GM12873 (cell line): ENCODE measurements around the gene IZUMO4.

ENCODE experiments used
- TF ChIP-seq, protein P1 (sequence below): IDR thresholded peaks from 2 replicates; pipeline ENCODE4 v1.5.1; 2012; ENCODE audit warnings: low read depth, mild to moderate bottlenecking, moderate library complexity, low read length, control low read depth; ENCODE audit not compliant: insufficient read depth; ENCODE audit errors: missing control alignments

Gene IZUMO4

DNA sequence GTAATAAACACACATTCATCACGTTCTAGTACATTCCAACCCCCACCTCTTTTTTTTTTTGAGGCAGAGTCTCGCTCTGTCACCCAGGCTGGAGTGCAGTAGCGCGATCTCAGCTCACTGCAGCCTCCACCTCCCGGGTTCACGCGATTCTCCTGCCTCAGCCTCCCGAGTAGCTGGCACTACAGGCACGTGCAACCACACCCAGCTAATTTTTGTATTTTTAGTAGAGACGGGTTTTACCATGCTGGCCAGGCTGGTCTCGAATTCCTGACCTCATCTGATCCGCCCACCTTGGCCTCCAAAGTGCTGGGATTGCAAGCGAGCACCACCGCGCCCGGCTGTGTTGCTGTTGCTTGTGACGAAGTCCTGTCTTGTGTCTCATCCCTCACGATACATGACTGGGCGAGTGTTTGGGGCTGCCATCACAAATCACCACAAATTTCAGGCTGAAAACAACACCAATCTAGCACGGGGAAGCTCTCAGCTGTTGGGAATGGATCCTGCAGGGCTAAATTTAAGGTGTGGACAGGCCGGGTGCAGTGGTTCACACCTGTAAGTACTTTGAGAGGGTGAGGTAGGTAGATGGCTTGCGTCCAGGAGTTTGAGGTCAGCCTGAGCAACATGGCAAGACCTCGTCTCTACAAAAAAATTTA is 16.3 kb upstream of the IZUMO4 start:
- TF ChIP-seq, protein P1, sequence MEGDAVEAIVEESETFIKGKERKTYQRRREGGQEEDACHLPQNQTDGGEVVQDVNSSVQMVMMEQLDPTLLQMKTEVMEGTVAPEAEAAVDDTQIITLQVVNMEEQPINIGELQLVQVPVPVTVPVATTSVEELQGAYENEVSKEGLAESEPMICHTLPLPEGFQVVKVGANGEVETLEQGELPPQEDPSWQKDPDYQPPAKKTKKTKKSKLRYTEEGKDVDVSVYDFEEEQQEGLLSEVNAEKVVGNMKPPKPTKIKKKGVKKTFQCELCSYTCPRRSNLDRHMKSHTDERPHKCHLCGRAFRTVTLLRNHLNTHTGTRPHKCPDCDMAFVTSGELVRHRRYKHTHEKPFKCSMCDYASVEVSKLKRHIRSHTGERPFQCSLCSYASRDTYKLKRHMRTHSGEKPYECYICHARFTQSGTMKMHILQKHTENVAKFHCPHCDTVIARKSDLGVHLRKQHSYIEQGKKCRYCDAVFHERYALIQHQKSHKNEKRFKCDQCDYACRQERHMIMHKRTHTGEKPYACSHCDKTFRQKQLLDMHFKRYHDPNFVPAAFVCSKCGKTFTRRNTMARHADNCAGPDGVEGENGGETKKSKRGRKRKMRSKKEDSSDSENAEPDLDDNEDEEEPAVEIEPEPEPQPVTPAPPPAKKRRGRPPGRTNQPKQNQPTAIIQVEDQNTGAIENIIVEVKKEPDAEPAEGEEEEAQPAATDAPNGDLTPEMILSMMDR: no peak

GRCh38 chr19:2081873-2082810 is 14.6 kb upstream of the IZUMO4 start:
- TF ChIP-seq, protein P1: no peak

- TF ChIP-seq, protein P1: no peak
These were observed 13.4 kb upstream of the IZUMO4 start for GRCh38 chr19:2083174-2083854.

DNA sequence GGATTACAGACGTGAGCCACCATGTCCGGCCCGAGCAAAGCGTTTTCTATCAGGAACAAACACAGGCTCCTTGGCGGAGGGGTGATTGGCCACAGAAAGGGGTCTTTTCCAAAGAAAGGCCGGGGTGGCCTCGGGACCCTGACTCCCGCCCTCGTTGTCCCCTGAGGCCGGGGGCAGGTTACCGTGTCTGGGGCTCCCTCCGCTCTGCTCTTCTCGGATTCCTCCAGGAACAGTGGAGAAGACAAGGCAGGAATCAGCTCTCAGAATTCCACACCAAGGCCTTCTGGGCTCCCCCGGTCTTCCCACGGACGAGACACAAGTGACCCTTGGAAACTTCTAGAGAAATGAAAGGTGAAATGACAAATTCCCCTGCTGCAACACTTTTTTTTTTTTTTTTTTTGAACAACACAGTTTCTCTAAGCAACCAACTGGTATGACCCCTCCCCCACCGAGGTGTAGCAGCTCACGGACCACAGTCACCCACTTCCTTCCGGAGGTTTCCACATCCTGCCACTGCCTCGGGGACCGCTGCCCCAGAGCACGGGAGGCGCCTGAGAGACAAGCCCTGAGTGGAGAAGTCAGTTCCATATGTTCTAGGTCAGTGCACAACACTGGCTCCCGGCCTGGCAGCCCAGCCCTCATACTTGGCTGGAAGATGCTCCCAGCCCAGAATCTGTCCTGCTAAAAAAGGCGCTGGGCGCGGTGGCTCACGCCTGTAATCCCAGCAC is 11.6 kb upstream of the IZUMO4 start:
- TF ChIP-seq, protein P1: no peak

DNA sequence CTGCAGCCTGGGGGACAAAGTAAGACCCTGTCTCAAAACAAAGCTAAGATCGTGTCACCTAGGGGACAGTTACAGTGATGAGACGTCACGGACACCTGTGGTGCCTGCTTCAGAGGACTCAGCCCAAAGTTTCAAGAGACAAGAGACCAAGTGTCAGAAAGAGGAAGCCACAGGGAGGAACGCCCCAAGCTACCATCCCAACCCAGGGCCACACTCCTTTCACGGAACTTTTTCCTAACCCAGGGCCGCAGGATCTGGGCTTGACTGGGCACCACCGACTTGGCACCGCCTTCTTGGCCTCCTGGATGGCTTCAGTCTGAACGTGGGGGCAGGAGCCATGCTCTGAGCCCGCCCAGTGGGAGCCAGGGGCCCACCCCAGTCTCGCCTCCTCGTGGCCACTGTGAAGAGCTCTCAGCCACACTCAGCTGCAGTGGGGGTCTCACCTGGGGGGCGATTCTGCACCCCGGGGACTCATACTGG is 9.1 kb upstream of the IZUMO4 start:
- TF ChIP-seq, protein P1: peak; percentile 56

DNA sequence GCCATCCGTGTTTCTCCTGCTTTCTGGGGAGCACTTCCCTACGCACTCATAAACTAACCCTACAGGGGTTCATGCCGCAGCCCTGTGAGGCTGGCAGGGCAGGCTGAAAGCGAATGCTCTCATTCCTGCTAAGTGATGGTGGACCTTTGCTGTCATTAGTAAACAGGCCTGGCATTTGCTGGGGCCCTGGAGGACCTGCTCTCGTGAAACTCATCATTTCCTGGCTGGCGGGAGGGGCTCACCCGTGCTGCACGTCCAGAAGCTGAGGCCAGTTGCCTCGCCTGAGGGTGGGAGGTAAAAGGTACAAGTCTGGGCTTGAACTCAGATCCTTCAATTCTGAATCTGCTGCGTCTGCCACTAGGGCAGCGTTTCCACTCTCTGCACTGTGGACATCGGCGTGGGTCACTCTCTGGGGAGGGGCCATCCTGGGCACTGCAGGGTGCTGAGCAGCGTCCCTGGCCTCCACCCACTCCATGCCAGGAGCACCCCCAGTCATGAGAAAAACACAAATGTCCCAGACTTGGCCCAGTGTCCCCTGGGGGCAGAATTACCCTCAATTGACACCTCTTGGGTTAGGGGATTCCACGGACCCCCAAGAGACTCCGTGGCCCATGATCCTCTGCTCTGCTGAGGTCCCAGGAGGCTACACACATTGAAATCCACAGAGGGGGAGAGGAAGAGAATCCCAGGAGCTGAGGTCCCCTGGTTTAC is 7.6 kb upstream of the IZUMO4 start:
- TF ChIP-seq, protein P1: no peak
